ENCODE measurements around the gene B4GALNT4.
"Not testable (repeated sequence)": the region's sequence is repeated elsewhere in the genome, so short reads cannot be mapped to it uniquely, and the experiment has no call there.

B4GALNT4 gene

GRCh38 chr11:409008-409599 lies 39.8 kb downstream of the B4GALNT4 start:
- DNase-seq = no peak

GRCh38 chr11:409600-410483 lies 40.5 kb downstream of the B4GALNT4 start:
- DNase-seq = no peak

GRCh38 chr11:410711-411110 lies 41.4 kb downstream of the B4GALNT4 start:
- DNase-seq = not testable (repeated sequence)

DNA sequence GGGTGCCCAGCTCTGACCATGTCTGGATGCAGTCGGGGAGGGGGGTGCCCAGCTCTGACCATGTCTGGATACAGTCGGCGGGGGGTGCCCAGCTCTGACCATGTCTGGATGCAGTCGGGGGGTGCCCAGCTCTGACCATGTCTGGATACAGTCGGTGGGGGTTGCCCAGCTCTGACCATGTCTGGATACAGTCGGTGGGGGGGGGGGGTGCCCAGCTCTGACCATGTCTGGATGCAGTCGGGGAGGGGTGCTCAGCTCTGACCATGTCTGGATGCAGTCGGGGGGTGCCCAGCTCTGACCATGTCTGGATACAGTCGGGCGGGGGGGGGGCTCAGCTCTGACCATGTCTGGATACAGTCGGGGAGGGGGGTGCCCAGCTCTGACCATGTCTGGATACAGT lies 42.2 kb downstream of the B4GALNT4 start:
- not testable (repeated sequence) for DNase-seq

DNA sequence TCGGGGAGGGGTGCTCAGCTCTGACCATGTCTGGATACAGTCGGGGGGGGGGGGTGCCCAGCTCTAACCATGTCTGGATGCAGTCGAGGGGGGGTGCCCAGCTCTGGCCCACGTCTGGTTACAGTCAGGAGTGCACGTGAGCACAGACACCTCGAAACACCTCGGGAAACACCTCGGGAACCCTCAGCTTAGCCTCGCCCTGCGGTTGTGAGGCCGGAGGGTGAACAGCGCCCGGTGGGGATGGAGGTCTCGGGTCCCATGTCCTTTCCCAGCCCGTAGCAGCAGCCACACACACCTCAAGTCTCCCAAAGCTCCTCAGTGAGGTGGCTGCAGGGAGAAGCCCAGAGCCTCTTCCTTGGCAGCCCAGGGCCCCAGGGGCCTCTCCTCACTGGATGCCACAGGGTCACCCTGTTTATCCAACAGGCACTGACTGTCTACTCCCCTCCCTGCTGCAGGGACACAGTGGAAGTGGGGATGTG lies 43.4 kb downstream of the B4GALNT4 start:
- DNase-seq = no peak

DNA sequence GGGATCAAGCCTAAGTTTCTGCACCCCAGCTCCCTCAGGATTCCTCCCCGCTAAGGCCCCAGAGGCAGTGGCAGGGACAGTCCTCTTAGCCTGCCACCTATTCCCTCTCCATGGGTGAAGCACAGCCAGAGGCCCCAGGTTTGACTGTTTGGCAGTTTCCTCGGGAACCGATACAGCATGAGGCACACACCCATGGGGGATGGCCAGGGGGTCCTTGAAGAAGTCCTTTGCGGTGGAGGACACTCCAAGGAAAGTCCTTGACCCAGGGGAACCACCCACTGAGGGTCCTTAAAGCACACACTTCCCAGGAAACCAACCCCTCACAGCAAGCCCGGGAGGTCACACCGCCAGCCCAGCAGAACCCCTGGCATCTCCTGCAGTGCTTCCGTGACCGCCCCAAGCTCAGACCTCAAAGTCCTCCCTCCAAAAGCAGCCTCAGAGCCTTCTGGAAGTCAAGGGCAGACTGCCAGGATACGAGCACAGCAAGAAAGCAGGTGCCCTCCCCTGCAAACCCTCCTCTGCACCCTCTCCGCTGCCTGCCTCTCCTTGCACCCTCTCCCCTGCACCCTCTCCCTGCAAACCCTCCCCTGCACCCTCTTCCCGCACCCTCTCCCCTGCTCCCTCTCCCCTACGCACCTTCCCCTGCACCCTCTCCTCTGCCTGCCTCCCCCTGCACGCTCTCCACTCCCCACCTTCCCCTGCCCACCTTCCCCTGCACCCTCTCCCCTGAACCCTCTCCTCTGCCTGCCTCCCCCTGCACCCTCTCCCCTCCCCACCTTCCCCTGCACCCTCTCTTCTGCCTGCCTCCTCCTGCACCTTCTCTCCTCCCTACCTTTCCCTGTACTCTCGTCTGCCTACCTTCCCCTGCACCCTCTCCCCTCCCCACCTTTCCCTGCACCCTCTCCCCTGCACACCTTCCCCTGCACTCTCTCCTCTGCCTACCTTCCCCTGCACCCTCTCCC lies 44.1 kb downstream of the B4GALNT4 start:
- no peak for DNase-seq

DNA sequence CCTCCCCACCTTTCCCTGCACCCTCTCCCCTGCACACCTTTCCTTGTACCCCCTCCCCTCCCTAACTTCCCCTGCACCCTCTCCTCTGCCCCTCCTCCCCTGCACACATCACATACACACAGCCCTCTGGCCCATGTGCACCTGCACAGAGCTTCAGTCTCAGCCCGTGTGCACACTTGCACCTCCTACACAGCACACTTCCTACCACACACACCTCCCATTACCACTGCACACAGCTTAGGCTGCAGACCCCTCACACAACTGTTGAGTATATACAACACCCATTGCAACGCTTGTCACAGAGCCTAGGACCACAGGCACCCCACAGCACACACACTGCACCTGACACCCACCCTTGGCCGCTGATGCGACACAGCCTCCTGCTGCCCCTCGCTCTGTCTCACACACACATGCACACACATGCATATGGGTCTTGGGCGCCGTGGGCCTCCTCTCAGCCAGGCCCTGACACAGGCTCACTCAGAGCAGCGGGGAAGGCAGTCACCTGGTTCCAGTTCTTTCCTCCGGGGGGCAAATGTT lies 45.1 kb downstream of the B4GALNT4 start:
- DNase-seq = no peak

DNA sequence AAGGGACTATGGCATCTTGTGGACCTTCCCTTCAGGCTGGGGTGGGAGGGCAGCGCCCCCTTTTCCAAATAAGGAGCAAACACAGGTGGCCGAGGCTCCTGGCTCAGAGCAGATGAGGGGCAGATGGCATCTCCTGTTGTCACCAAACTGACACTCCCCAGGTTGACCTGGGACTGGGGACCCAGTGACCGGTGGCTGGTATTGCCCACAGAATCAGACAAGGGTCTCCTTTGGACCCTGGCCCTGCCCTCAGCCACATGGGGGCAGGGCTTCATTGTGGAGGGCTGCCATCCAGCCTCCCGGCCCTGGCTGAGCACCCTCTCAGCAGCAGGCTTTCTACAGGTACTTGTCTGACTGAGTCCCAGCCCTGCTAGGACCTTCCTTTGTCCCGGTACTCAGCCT lies 46.3 kb downstream of the B4GALNT4 start:
- no peak for DNase-seq

- DNase-seq = no peak
Measured at GRCh38 chr11:416051-416756, 46.9 kb downstream of the B4GALNT4 start.

GRCh38 chr11:416757-417621 lies 47.7 kb downstream of the B4GALNT4 start:
- no peak for DNase-seq

DNA sequence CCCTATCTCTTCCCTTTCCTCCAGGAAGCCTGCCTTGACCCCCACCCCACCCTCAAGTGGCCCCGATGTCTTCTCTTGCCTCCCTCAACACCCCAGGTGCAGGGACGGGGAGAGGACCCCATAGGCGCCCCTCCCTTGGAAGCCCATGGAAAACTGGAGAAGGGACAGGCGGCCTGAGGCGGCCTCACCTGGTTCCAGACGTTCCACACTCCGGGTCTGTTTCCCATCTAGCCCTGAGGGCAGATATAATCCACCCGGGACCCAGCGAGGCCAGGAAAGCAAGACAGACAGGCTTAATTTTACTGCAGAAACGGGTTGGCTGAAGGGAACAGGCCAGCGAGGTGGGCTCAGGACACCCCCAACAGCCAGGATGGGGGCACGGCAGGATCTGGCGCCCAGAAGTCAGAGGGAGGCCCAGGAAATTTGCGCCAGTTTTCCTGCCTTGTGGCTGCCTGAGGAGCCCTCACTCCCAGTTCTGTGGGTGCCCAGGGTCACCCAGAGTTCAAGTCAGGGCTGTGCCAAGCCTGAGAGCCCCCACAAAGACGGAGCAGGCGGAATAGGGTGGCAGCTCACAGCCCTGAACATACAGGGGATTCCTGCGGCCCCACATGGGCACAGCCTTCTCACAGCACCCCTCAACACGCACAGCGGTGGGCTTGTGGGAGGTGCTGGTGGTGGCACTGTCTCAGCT lies 48.5 kb downstream of the B4GALNT4 start:
- DNase-seq = no peak

DNA sequence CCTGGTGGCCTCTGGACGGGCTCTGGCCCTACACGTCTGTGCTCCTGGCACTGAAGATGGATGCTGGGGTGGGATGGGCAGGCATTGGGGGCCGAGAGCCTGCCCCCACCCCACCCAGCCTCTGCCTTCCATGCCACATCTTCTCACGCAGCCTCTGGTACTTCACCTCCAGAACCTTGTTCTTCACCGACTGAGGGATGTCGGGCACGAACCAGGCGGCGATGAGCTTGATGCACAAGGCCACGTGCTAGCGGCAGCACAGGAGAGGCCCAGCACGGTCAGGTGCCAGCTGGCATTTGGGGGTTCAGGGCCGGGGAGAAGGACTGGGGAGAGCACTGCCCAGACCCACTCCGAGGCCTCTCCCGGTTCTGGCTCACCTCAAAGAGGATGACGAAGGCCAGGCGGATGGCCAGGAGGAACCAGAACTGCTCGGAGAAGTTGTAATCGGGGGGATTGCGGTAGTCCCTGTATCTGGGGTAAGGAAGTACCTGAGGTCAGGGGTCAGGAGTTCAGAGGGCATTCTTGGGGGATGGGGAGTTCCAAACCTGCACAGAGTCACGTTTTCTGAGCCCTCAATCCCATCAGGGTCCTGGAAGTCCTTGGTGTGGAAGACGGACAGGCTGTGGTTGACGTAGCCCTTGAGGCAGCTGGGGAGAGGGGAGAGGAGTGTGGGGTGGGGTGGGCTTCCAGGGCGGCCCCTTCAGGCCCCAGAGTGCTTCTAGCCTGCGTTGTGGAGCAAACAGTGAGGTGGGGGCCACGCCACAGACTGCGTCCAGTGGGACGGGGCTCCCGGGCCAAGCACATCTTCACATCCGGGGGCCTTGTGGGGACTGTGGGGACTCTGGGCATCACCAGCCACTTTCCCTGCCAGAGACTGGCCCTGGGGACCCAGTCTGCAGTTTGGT lies 49.3 kb downstream of the B4GALNT4 start:
- DNase-seq = no peak

DNA sequence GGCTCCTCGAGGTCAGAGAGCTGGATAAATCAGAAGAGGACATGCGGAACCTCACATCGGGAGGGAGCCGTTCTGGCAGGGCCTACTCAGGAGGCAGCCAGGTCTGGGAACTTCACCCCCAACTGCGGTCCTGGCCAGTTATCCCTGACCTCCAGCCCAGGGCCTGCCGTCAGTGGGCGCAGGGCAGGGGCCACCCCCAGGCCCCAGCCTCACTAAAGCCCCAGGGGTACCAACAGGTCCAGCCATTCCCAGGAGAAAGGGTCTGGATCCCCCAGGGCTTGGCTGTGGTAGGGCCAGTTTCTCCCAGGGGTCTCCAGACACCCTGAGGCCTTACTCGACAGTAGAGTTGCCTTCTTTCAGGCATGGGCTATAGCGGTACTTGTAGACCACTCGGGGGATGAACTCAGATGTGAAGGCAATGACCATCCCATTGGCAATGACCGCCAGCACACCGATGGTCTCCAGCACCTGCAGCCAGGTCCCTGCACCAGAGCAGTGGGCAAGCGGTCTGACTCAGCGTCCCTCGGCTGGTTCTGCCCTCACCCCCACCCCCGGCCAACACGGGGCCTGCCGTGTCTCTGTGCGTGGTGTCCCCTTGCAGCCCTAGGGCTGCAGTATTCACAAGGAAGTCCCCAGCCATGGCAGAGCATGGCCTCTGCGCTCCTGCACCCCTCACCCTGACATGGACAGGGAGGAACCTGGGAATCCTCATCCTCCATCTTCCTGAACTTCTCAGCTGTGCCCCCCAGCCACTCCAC lies 50.1 kb downstream of the B4GALNT4 start:
- DNase-seq = no peak

DNA sequence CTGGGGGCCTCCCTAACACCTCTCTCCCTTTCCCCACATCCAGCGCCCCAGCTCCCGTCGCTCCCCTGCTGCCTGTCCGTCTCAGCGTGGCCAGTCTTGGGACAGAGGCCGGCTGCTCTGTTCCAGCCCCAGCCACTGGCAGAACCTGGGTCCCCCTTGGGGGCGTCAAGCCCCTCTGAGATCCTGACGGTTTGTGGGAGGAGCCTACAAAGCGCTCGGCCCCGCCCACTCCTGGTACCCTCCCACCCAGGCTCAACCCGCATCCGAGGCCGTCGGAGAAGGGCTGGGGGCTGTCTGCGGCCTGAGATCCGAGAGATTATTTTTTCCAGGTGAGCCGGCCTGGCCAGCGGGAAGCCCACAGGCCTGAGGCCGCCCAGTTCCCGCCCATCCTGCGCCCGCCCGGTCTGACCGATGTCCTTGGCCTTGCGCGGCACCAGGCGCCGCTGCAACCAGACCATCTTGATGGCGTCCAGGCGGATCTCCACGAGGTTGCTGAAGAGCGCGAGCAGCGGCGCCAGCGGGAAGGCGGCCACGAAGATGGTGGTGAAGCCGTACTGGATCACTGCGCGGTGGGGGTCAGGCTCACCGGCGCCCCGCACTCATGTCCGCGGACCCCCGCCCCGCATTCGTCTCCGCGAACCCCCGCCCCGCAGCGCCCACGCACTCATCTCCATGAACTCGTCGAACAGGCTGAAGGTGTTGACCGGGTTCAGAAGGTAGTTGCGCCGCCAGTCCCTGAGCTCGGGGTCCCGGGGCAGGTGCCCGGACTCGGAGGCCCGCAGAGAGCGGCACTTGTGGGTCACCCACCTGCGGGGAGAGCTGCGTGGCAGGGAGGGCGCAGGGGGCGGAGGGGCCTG lies 51.0 kb downstream of the B4GALNT4 start:
- DNase-seq = no peak

DNA sequence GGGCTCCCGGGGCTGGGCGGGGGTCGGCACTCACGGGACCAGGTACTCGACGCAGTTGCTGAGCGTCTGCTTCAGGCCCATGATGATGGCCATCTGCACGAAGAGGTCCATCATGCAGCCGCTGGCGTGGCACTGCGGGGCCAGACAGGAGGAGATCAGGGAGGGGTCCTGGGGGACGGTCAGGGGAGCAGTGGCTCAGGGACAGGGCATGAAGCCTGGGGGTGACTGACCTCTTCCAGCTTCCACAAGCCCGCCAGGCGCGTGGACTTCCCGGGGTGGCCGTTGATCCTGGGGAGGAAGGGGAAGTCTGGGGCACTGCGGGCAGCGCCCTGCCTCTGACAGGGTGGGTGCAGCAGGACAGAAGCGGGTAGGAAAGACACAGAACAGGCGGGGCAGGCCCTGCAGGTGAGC lies 51.6 kb downstream of the B4GALNT4 start:
- DNase-seq = no peak

DNA sequence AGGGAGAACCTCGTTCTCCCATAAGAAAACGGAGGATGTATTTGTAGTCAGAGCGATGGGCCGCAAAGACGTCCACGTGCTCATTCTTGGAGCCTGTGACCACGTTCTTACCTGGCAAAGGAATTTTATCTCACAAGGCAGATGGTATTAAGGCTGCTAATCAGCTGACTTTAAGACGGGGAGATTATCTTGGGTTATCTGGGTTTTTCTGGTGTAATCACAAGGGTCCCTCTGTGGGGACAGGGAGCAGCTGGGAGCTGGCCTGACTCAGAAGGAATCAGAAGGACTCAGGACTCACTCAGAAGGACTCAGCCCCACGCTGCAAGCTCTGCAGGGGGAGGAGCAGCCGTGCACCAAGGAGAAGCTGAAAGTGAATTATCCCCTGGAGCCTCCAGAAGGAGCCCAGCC lies 53.0 kb downstream of the B4GALNT4 start:
- DNase-seq = no peak

DNA sequence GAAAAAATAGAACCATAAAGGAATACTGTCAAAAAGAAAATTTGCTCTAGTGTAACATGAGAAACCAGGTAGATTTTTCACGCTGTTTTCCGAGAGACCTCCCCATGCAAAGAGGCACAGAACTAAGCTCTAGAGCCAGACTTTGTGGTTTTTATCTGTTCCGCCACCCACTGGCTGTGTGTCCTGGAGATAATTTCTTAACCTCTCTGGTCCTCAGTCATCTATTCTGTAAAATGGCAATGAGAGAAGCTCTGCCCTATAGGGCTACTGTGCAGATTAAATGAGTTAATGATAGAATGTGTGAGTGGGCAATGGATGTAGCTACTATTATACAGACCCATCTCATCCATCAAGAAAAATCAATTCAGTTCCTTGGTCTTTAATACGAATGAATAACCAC lies 54.9 kb downstream of the B4GALNT4 start:
- DNase-seq = no peak

- DNase-seq = not testable (repeated sequence)
Measured at GRCh38 chr11:424766-425165, 55.5 kb downstream of the B4GALNT4 start.
